ENCODE measurements around the gene DKK3. TPM values are rescaled to one million over a fixed set of nuclear protein-coding genes. Genes with fewer than 3 reads are reported as not detected.

Gene DKK3
- total RNA-seq, 2 experiments from 2014 or later = 0.46 TPM; not detected in 1

DNA sequence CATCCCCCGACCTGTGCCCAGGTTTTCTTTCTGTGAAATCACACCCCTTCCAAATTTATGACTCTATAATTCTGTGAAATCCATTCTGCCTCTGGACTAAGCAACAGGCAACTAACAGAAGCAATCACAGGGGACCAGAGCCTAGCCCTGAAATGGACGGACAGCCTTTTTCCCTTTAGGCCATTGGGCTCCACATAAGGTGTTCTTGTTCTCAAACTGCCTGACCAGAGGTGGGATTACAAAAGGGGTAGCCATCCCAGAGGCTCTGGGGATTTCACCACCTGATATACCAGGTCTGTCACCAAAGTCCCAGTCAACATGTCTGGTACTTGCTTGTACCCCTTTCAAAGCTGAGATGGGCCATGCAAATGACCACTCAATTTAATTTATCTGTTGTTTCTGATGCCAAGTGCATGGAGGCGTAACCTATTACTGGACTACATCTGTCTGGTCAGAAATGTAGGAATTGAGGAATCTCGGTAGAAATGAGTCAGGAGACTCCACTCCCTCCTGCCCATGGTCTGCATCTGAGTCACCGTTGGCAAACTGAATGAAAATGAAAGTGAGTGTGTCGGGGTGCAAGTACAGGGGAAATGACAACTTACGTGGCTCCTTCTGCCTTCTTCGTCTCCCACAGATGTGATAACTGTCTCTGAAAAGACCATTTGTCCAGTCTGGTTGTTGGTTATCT, 10.2 kb downstream of the DKK3 start:
- no peaks in the 10 kb centered on the region for H3K36me3 Mint-ChIP-seq
- no peaks in the 10 kb centered on the region for H3K9me3 Mint-ChIP-seq
- peak overlapping the region; percentile 50 for H3K4me3 Mint-ChIP-seq
- peaks cover 9% of the 10 kb centered on the region for H3K4me1 Mint-ChIP-seq
- H3K27me3 Mint-ChIP-seq = peaks cover 18% of the 10 kb centered on the region
- DNase-seq = no peak
- no peak overlapping the region for H3K27ac Mint-ChIP-seq

DNA sequence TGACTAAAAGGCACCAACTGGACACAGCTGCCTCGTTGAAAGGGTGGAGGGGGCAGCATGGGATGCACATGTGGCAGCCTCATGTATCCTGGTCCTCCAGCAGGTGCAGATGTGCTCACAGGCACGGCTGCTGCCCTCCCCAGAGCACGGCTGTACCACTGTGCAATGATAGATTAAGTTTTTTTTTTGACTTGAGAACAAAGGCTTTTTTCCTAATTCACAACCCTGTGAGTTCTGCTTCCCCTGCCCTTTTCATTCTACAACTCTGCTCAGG, 11.4 kb downstream of the DKK3 start:
- Mint-ChIP-seq H3K36me3 (no peaks in the 10 kb centered on the region), H3K27ac (no peak overlapping the region), H3K27me3 (peaks cover 11% of the 10 kb centered on the region), H3K9me3 (no peaks in the 10 kb centered on the region), H3K4me3 (no peak overlapping the region), H3K4me1 (peaks cover 9% of the 10 kb centered on the region)
- DNase-seq = no peak

DNA sequence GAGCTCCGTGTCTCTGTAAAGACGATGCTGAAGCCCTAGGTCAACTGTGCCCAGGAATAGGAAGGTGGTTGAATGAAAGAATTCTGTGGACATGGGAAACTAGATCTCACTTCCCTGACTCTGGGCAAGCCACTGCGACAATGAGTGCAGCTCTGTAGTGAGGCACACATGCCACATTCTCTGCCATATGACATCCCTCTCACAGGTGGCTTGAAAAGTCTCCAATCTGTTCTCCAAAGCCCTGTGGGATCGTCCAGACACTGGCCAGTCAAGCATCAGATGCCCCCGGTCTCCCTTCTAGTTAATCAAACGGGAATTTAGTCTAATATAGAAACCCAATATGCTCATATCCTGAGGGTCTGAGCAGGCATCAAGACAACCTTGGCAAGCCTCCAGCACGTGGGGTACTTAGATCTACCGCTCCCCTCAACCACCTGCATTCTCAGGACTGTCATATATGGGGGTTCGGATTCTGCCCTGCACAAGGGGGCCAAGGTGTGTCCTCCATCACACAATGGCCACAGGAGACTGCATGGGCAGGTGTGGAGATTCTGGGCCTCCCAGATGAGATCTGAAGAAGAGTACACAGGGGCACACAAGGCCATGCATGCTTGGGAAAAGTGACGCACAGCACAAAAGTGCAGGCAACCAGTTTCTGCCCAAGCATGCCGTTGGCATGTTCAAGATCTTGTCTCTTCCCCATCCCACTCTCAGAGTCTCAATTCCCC, 11.9 kb downstream of the DKK3 start:
- no peak for DNase-seq
- Mint-ChIP-seq H3K4me3 (no peak overlapping the region), H3K27me3 (peaks cover 9% of the 10 kb centered on the region), H3K27ac (no peak overlapping the region), H3K36me3 (no peaks in the 10 kb centered on the region), H3K4me1 (peaks cover 9% of the 10 kb centered on the region), H3K9me3 (no peaks in the 10 kb centered on the region)

DNA sequence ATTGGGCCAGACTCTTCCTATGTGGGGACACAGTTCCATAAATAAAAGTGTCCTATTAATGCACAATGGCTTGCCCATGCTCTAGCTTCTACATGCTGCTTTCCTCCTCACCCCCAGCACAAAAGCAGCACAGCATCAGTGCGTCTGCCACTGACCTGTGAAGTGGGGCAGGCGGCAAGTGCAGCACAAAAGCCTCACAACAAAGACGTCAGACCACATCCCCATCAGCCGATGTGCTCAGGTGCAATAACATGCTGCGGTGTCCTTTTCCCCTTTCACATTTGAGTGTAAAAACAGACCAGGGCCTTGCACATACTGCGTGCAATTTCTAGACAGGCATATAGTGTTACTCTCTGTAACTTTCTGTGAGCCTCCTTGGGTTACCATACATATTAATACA, 12.8 kb downstream of the DKK3 start:
- no peak for DNase-seq
- H3K4me1 Mint-ChIP-seq = peaks cover 9% of the 10 kb centered on the region
- peaks cover 11% of the 10 kb centered on the region for H3K27me3 Mint-ChIP-seq
- no peaks in the 10 kb centered on the region for H3K36me3 Mint-ChIP-seq
- no peaks in the 10 kb centered on the region for H3K9me3 Mint-ChIP-seq
- H3K4me3 Mint-ChIP-seq = no peak overlapping the region
- no peak overlapping the region for H3K27ac Mint-ChIP-seq

DNA sequence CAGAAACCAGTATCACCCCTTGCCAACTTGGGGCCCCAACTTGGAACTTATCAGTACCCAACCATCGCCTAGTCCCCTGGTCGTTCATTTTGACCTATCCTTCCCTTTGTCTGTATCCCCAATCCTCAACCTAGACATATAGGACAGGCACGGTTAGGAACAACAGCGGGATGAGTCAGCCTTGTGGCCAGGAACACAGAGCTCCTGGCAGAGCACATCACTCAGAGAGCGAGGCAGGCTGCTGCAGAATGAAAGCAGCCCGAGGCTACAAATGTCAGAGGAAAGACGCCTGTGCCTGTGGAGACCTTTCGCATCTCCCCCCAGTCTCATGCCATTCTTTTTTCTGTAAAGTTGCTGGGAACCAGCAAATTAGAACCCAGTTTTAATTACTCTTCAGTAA, 14.6 kb downstream of the DKK3 start:
- no peak overlapping the region for H3K27ac Mint-ChIP-seq
- H3K9me3 Mint-ChIP-seq = no peaks in the 10 kb centered on the region
- H3K27me3 Mint-ChIP-seq = peaks cover 13% of the 10 kb centered on the region
- no peak for DNase-seq
- peaks cover 6% of the 10 kb centered on the region for H3K4me1 Mint-ChIP-seq
- no peak overlapping the region for H3K4me3 Mint-ChIP-seq
- no peaks in the 10 kb centered on the region for H3K36me3 Mint-ChIP-seq

DNA sequence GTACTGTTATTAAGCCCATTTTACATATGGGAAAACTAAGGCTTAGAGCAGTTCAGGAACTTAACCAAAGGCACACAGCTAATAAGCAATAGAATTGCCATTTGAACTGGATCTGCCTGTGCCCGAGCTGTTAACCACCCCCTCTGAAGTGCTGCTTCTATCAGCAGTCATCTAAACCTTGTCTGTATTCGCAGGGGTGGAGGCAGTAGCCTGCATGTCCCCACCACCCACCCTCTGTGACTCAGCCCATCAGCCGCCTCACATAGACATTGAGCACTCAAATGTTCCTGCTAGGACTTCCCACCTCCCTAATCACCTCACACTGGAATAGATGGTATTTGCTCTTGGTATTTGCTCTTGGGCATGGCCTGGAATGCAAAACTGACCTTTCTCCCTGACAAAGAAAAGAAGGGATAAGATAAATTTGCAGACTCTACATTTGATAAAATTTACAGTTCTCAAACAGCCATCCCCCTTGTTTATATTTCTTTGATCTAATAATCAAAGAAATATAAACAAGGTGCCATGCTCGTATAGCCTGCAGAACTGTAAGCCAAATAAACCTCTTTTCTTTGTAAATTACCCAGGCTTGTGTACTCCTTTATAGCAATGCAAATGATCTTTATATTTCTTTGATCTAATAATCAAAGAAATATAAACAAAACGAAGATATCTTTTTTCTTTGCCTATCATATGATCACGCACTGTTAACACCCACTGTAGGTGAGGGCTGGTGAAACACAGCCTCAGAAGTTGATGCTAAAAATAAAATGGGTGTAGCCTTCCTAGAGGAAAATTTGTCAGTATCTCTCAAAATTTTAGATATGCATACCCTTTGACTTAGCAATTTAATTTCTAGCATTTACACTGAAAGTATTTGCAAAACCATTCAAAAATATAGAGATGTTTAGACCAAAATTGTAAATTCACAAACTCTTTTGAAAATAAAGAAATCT, 15.9 kb downstream of the DKK3 start:
- no peaks in the 10 kb centered on the region for H3K9me3 Mint-ChIP-seq
- H3K27ac Mint-ChIP-seq = no peak overlapping the region
- H3K27me3 Mint-ChIP-seq = peaks cover 9% of the 10 kb centered on the region
- H3K4me1 Mint-ChIP-seq = peaks cover 2% of the 10 kb centered on the region
- no peak for DNase-seq
- no peaks in the 10 kb centered on the region for H3K36me3 Mint-ChIP-seq
- no peak overlapping the region for H3K4me3 Mint-ChIP-seq

DNA sequence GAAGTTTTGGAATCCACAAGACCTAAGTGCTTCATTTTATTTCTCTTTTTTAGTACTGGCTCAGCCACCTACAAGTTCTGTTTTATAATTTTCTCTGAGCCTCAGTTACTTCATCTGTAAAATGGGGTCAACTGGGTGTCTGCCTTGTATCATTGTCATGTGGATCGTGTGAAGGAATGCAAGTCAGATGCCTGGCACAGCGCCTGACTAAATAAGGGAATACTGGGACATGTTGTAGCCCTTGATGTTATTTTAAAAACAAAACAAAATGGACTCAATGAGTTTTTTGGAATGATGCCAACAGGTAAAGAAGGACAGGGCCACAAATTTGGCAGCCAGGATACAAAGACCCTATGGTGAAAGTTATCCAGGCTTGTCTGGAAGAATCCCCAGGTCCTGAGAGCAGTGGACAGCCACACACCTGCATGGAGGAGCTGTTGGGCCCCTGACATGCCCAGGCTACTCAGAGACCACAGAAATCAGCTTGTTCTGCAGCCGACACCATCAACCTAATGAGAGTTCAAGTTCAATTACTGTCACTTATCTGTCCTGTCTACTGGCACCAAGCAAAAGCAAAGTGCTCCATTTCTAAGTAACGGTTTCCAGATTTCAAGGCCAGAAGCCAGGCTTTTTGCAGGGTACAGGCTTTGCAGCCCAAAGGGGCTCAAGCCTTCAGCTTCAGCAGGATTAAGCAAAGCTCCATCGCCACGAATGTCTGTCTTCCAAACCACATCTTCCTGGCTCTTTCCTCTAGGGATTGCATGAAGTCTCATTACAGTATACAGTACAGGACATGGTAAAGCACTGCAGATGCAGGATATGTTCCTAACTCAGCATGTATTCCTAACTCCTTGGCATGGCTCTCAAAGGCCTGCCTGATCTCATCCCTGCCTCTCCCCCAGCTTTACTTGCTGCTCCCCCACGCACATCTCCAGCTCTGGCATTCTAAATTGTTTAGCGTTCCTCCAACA, 18.4 kb downstream of the DKK3 start:
- Mint-ChIP-seq H3K27ac (no peak overlapping the region), H3K4me1 (peaks cover 5% of the 10 kb centered on the region)

DNA sequence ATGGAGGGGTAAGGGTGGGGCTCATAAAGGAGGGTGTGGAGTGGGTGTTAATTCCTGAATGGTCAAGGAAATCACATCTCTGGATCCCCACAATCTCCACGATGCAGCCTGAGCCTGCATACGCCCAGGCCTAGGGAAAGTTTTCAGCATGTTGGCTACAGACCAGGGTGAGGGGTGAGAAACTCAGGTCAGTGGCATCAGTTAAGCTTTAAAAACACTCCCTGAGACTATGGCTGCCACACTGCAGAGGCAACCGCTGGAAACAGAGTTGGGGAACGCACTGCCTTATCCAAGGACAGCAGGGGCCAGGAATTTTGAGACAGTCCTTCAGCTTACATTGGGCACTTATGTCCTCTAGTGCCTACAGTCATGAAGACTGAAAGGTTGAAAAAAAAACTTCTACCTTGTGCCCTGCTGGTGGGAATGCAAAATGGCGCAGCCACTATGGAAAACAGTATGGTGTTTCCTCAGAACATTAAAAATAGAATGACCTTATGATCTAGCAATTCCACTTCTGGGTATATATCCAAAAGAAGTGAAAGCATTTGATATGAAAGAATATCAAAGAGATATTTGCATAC, 19.7 kb downstream of the DKK3 start:
- H3K36me3 Mint-ChIP-seq = no peaks in the 10 kb centered on the region
- H3K27me3 Mint-ChIP-seq = peaks cover 3% of the 10 kb centered on the region

More for the DNA sequence above, 18.4 kb downstream of the DKK3 start:
- H3K36me3 Mint-ChIP-seq = no peaks in the 10 kb centered on the region
- no peak overlapping the region for H3K4me3 Mint-ChIP-seq
- DNase-seq = no peak
- peaks cover 3% of the 10 kb centered on the region for H3K27me3 Mint-ChIP-seq
- no peaks in the 10 kb centered on the region for H3K9me3 Mint-ChIP-seq

DNA sequence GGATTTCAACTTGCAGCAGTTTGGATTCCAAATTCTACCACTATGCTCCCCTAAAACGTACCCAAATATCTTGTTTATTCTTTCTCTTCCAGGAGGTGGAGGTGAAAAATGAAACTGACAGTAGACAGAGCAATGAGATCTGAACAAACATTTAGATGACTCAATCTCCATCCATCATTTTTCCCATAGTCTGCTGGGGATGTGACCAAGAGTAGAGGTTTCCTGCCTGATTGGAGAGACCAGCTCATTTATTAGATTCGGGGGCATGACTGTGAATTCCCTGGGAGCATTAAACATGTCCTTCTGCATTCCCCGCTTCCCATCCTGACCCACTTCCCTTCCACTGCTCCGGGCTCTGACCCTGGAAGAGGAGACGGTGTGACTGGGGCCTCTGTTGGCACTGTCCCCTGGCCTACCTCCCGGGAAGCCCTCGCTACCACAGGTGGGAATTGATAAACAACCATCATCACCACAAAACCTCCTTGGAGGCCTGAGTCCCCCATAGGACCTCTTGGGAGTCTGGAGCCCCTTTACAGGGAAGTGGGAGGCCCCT, 20.3 kb downstream of the DKK3 start:
- H3K27me3 Mint-ChIP-seq = peaks cover 3% of the 10 kb centered on the region
- no peaks in the 10 kb centered on the region for H3K9me3 Mint-ChIP-seq
- H3K36me3 Mint-ChIP-seq = no peaks in the 10 kb centered on the region
- H3K4me1 Mint-ChIP-seq = peaks cover 5% of the 10 kb centered on the region
- no peak for DNase-seq
- no peak overlapping the region for H3K4me3 Mint-ChIP-seq
- no peak overlapping the region for H3K27ac Mint-ChIP-seq

More for the DNA sequence above, 19.7 kb downstream of the DKK3 start:
- Mint-ChIP-seq H3K27ac (no peak overlapping the region), H3K9me3 (no peaks in the 10 kb centered on the region), H3K4me3 (no peak overlapping the region), H3K4me1 (peaks cover 5% of the 10 kb centered on the region)
- no peak for DNase-seq

DNA sequence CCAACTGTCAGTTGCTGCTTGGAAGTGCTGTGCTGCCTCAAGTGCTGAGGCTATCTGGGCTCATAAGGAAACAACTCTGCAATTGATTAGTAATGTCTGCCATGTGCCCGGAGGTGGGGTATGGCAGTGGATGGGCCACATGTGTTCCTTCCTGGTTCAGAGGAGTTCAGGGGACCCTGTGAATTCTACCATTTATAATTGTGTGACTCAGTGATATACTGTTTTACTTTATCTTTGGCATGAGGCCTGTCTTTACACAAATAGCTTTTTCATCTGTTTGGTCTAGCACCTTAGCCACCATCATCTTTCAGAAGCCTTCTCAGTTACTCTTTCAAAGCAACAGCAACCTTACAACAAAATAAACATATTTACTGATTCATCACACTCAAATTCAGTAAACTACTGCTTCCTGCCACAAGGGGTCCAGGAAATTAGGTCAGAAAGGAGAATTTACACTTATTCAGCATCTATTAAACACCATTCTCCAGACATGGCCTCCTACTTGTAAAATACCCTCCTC, 20.9 kb downstream of the DKK3 start:
- no peak for DNase-seq

DNA sequence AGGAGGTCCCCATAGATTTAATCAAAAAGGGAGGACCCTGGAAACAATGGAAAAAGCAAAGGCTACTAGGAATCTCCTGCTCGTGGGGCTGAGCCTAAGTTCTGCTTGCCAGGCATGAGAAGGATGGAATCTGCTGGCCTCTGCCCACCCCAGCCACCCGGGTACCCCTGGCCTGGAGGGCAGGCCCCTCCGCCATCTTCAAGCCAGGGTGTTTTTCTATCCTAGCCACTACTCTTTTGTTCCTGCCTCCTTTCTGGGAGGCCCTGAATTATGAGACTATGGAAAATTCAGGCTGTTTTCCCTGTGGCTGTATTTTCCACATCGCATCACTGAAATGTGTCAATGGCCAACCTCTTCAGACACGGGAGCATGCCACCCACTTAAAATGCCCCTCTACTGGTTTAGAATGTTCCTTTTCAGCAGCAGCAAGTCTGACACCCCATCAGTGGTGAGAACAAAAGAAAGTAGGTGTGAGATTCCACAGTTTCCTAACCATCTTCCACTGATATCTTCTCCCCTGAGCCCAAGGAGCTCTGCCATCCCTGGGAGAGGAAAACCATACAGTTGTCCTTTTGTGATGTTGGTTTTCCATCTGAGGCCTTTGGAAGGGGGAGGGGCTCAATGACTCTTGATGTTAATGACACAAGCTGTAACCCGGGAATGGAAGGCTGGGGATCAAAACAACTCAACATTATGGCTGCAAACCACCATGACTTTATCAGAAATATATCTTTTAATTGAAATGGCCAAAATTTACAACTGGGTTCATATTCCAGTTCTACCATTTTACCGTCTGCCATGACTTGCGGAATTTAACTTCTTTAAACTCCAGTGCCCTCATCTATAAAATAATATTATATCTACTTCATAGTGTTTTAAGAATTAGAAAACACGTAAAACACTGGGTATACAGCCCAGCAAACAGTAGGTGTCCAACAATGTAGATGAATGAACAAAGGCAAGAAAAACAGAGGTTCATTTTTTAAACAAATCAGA, 22.2 kb downstream of the DKK3 start:
- no peak for DNase-seq
- Mint-ChIP-seq H3K4me3 (no peak overlapping the region), H3K36me3 (no peaks in the 10 kb centered on the region), H3K27ac (no peak overlapping the region), H3K4me1 (peaks cover 5% of the 10 kb centered on the region), H3K9me3 (no peaks in the 10 kb centered on the region), H3K27me3 (peaks cover 3% of the 10 kb centered on the region)

More for the DNA sequence above, 20.9 kb downstream of the DKK3 start:
- no peak overlapping the region for H3K27ac Mint-ChIP-seq
- no peaks in the 10 kb centered on the region for H3K9me3 Mint-ChIP-seq
- H3K4me3 Mint-ChIP-seq = no peak overlapping the region
- peaks cover 5% of the 10 kb centered on the region for H3K4me1 Mint-ChIP-seq
- H3K27me3 Mint-ChIP-seq = peaks cover 3% of the 10 kb centered on the region
- H3K36me3 Mint-ChIP-seq = no peaks in the 10 kb centered on the region

DNA sequence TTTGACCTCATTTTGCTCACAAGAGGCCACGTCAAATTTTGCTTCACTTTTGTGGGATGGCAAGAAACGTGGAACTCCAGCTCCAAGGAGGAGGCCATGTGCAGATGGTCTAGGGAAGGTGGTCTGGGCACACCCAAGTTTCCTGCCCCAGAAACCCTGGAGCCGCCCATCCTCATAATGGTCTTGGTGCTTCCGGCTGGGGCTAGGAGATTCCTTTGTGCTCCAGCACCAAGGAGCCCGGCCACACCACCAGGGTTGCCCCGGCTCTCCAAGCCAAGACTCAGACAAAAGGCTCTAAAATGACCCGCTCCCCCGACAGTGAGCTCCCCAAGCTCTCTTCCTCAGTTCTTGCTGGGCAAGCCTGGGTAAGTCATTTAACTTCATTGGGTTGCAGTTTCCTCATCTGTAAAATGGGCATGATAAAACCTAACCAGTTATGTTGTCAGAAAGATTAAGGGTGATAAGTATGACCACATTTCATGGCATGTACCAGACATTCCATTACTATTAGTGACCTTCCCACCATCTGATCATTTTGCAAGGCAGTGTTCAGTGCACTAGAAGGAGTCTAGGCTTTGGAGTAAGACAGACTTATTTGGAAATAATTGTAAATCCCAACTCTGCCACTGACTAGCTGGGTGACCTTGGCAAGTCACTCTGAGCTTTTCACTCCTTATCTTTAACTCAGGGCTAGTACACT, 23.3 kb downstream of the DKK3 start:
- no peaks in the 10 kb centered on the region for H3K36me3 Mint-ChIP-seq
- H3K27ac Mint-ChIP-seq = no peak overlapping the region
- H3K9me3 Mint-ChIP-seq = no peaks in the 10 kb centered on the region
- H3K27me3 Mint-ChIP-seq = peaks cover 3% of the 10 kb centered on the region
- no peak for DNase-seq
- H3K4me3 Mint-ChIP-seq = no peak overlapping the region
- H3K4me1 Mint-ChIP-seq = peaks cover 5% of the 10 kb centered on the region
